PC-3 (cell line): ENCODE data around the gene MECR.

Experiments used
- EZH2phosphoT487 ChIP-seq: fragments of 300-600 bp; sonication (generic); IDR thresholded peaks from 2 replicates; pipeline ENCODE4 v1.6.1; 2018; ENCODE audit warnings: mild to moderate bottlenecking, antibody characterized with exemption, low read length, borderline replicate concordance
- TF ChIP-seq, protein P1 (sequence below): fragments of 300-600 bp; sonication (generic); conservative IDR thresholded peaks from 2 replicates; pipeline ENCODE4 v1.5.1; 2017; ENCODE audit warnings: antibody characterized with exemption, low read depth, mild to moderate bottlenecking, low read length

DNA sequence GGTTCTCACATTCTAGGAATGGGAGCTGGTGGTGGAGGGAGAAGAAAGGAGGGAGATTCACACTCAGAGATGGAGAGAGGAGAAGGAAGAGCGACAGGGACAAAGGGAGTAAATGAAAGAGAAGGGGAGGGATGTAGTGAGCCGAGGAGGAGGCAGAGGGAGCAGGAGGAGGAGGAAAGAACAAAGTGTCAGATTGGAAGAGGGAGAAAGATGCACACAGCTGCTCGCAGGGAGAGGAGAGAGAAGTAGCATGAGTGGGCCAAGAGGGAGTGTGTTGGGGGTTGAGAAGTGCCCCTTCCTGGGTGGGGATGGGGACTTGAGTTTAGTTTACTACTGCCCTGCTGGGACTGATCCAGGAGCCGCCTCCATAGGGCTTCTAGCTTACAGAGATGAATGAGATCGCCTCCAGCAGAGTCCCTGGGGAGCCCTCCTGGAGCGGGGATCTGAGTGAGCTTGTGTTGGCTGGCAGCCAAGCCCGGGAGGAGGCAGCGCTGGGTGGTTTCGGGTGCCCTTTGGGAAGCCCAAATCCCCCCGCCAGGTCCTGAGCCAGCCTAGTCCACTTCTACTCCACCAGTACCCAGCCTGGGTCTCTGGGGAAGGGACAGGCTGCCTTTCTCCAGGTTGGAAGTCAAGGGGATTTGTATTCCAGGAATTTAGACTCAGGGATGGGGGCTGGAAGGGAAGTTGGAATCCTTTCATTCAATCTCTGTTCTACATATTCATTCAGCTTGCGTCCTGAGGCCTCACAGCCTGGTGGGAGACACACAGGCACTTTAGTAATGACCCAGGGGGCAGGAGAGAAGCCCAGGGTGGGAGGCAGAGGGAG lies 26.5 kb upstream of the MECR start:
- TF ChIP-seq, protein P1, sequence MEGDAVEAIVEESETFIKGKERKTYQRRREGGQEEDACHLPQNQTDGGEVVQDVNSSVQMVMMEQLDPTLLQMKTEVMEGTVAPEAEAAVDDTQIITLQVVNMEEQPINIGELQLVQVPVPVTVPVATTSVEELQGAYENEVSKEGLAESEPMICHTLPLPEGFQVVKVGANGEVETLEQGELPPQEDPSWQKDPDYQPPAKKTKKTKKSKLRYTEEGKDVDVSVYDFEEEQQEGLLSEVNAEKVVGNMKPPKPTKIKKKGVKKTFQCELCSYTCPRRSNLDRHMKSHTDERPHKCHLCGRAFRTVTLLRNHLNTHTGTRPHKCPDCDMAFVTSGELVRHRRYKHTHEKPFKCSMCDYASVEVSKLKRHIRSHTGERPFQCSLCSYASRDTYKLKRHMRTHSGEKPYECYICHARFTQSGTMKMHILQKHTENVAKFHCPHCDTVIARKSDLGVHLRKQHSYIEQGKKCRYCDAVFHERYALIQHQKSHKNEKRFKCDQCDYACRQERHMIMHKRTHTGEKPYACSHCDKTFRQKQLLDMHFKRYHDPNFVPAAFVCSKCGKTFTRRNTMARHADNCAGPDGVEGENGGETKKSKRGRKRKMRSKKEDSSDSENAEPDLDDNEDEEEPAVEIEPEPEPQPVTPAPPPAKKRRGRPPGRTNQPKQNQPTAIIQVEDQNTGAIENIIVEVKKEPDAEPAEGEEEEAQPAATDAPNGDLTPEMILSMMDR = no peak
- no peak for TF ChIP-seq EZH2phosphoT487
